ENCODE data around the gene NPC1L1.

Gene NPC1L1

GRCh38 chr7:44569959-44570358 lies 28.8 kb upstream of the NPC1L1 start:
- 0 out of 2 replicates have a peak, but pooled peaks cover 3% of the 10 kb centered on the region for H3F3A ChIP-seq (ENCODE audit: insufficient read depth)
- TF ChIP-seq CTCF (IDR thresholded peaks at IDR 0.05; ENCODE audit: insufficient read depth, low read length, poor library complexity, severe bottlenecking), result no peak
- no peak for TF ChIP-seq EZH2phosphoT487 (conservative IDR thresholded peaks at IDR 0.05; ENCODE audit: low read length)
- no peak overlapping the region for H3K9ac ChIP-seq (ENCODE audit: low read length)
- H3K9me3 ChIP-seq (ENCODE audit: insufficient read depth, low read length), result no peaks in the 10 kb centered on the region
- no peak overlapping the region for H3K4me2 ChIP-seq (ENCODE audit: low read depth, low read length, poor library complexity, severe bottlenecking)
- no peaks in the 10 kb centered on the region for H4K20me1 ChIP-seq (ENCODE audit: low read depth, low read length)
- peaks cover 25% of the 10 kb centered on the region for H3K36me3 ChIP-seq (ENCODE audit: low read length)
- H3K4me3 ChIP-seq (ENCODE audit: insufficient read depth, low read length, poor library complexity, severe bottlenecking), result no peak overlapping the region
- H2AFZ ChIP-seq (ENCODE audit: low read depth, low read length, severe bottlenecking), result no peak overlapping the region
- H3K79me2 ChIP-seq (ENCODE audit: insufficient read depth, low read length), result peaks cover 37% of the 10 kb centered on the region
- H3K27me3 ChIP-seq (ENCODE audit: low read length), result no peaks in the 10 kb centered on the region
- H3K9me2 ChIP-seq (replicated peaks; ENCODE audit: insufficient read depth, low read length), result no peaks in the 10 kb centered on the region
- H3K27ac ChIP-seq (ENCODE audit: low read depth, low read length), result no peak overlapping the region

GRCh38 chr7:44568771-44569560 lies 27.8 kb upstream of the NPC1L1 start:
- Histone ChIP-seq H2AFZ (ENCODE audit: low read depth, low read length, severe bottlenecking) (no peak overlapping the region), H3K9me3 (ENCODE audit: insufficient read depth, low read length) (no peaks in the 10 kb centered on the region), H3K79me2 (ENCODE audit: insufficient read depth, low read length) (peaks cover 27% of the 10 kb centered on the region), H3F3A (ENCODE audit: insufficient read depth) (0 out of 2 replicates have a peak, but pooled peaks cover 3% of the 10 kb centered on the region), H3K4me3 (ENCODE audit: insufficient read depth, low read length, poor library complexity, severe bottlenecking) (no peak overlapping the region), H3K9ac (ENCODE audit: low read length) (no peak overlapping the region), H3K9me2 (replicated peaks; ENCODE audit: insufficient read depth, low read length) (no peaks in the 10 kb centered on the region), H3K36me3 (ENCODE audit: low read length) (peaks cover 28% of the 10 kb centered on the region), H4K20me1 (ENCODE audit: low read depth, low read length) (no peaks in the 10 kb centered on the region; the same call in 1 of the 2 replicates), H3K27ac (ENCODE audit: low read depth, low read length) (no peak overlapping the region), H3K4me2 (ENCODE audit: low read depth, low read length, poor library complexity, severe bottlenecking) (no peak overlapping the region), H3K27me3 (ENCODE audit: low read length) (no peaks in the 10 kb centered on the region)
- no peak for TF ChIP-seq EZH2phosphoT487 (conservative IDR thresholded peaks at IDR 0.05; ENCODE audit: low read length)
- no peak for TF ChIP-seq CTCF (IDR thresholded peaks at IDR 0.05; ENCODE audit: insufficient read depth, low read length, poor library complexity, severe bottlenecking)

GRCh38 chr7:44567884-44568283 lies 26.8 kb upstream of the NPC1L1 start:
- H3K9ac ChIP-seq (ENCODE audit: low read length), result no peak overlapping the region
- no peaks in the 10 kb centered on the region for H3K27me3 ChIP-seq (ENCODE audit: low read length)
- TF ChIP-seq EZH2phosphoT487 (conservative IDR thresholded peaks at IDR 0.05; ENCODE audit: low read length), result no peak
- TF ChIP-seq CTCF (IDR thresholded peaks at IDR 0.05; ENCODE audit: insufficient read depth, low read length, poor library complexity, severe bottlenecking), result no peak
- H3K4me2 ChIP-seq (ENCODE audit: low read depth, low read length, poor library complexity, severe bottlenecking), result no peak overlapping the region
- H3K36me3 ChIP-seq (ENCODE audit: low read length), result peaks cover 28% of the 10 kb centered on the region
- no peaks in the 10 kb centered on the region; the same call in 1 of the 2 replicates for H4K20me1 ChIP-seq (ENCODE audit: low read depth, low read length)
- no peak overlapping the region for H3K4me3 ChIP-seq (ENCODE audit: insufficient read depth, low read length, poor library complexity, severe bottlenecking)
- H3K27ac ChIP-seq (ENCODE audit: low read depth, low read length), result no peak overlapping the region
- no peaks in the 10 kb centered on the region for H3K9me3 ChIP-seq (ENCODE audit: insufficient read depth, low read length)
- H3K79me2 ChIP-seq (ENCODE audit: insufficient read depth, low read length), result peaks cover 17% of the 10 kb centered on the region
- H3F3A ChIP-seq (ENCODE audit: insufficient read depth), result 0 out of 2 replicates have a peak, but pooled peaks cover 3% of the 10 kb centered on the region
- H2AFZ ChIP-seq (ENCODE audit: low read depth, low read length, severe bottlenecking), result no peak overlapping the region
- H3K9me2 ChIP-seq (replicated peaks; ENCODE audit: insufficient read depth, low read length), result no peaks in the 10 kb centered on the region

Measured in SU-DHL-6 (cell line).